Fibroblast of peridontal ligament (primary cell): ENCODE data around the gene LTK.
"Not testable (repeated sequence)": the region's sequence is repeated elsewhere in the genome, so short reads cannot be mapped to it uniquely, and the experiment has no call there.

ENCODE experiments used
- DNase-seq: peaks from one replicate; pipeline ENCODE4 v3.0.0-alpha.2; 2010; ENCODE audit errors: extremely low read depth

Gene LTK

GRCh38 chr15:41474941-41475340 is 38.7 kb downstream of the LTK start:
- DNase-seq = no peak

- DNase-seq = no peak
Observed at GRCh38 chr15:41474436-41474835, 39.2 kb downstream of the LTK start.

GRCh38 chr15:41473418-41473817 is 40.2 kb downstream of the LTK start:
- DNase-seq = no peak

- not testable (repeated sequence) for DNase-seq
Observed at GRCh38 chr15:41469644-41470043, 44.0 kb downstream of the LTK start.

- no peak for DNase-seq
Observed at GRCh38 chr15:41466711-41467110, 46.9 kb downstream of the LTK start.

- DNase-seq = peak; percentile 81
Observed at GRCh38 chr15:41465822-41466421, 47.7 kb downstream of the LTK start.

GRCh38 chr15:41464889-41465580 is 48.6 kb downstream of the LTK start:
- DNase-seq = no peak

- DNase-seq = no peak
Observed at GRCh38 chr15:41462084-41462795, 51.4 kb downstream of the LTK start.
